ENCODE results near the gene ITGB7.
"Not testable (repeated sequence)": the region's sequence is repeated elsewhere in the genome, so short reads cannot be mapped to it uniquely, and the experiment has no call there.

DNA sequence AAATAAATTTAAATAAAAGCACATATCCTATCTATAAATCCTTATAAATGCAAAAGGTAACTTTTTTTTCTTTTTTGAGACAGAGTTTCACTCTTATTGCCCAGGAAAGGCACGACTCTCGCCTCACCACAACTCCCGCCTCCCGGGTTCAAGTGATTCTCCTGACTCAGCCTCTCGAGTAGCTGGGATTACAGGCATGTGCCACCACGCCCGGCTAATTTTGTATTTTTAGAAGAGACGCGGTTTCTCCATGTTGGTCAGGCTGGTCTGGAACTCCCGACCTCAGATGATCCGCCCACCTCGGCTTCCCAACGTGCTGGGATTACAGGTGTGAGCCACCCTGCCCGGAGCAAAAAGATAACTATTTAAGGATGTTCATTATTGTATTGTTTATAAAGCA, 28.2 kb downstream of the ITGB7 start:
- TF ChIP-seq CTCF, POLR2A (IDR thresholded peaks at IDR 0.05): not testable (repeated sequence)

All from body of pancreas (tissue), 4 donors.